Spleen (tissue), 7 donors: Measurements from ENCODE around the gene RPGRIP1L.

ENCODE experiments used
- POLR2AphosphoS5 ChIP-seq, 3 donors: sonication (generic); formaldehyde crosslinking; IDR thresholded peaks; one replicate each; pipeline ENCODE4 v1.5.1; 2017; ENCODE audit warnings: antibody characterized with exemption in 3 of 3
- TF ChIP-seq, protein P1 (sequence below), 11 experiments: fragments of 200-600 bp in 7 of 11; fragments of 450-650 bp in 4 of 11; sonication (generic) in 4 of 11; IDR thresholded peaks in 8 of 11; conservative IDR thresholded peaks in 3 of 11; 1 replicate in 7 of 11; 2 replicates in 4 of 11; pipeline versions ENCODE4 v1.4.0 to v1.8.0; 2016 to 2021; ENCODE audit warnings: antibody characterized with exemption in 11 of 11, inconsistent platforms in 4 of 11, mild to moderate bottlenecking in 1 of 11
- donor health status: DM: no; HTN: no; CAD: no; lungs with moderate emphysema.
- donor health status: DM: no; HTN: no; CAD: no.
- donor health status: DM: no; HTN: no; CAD: no.

DNA sequence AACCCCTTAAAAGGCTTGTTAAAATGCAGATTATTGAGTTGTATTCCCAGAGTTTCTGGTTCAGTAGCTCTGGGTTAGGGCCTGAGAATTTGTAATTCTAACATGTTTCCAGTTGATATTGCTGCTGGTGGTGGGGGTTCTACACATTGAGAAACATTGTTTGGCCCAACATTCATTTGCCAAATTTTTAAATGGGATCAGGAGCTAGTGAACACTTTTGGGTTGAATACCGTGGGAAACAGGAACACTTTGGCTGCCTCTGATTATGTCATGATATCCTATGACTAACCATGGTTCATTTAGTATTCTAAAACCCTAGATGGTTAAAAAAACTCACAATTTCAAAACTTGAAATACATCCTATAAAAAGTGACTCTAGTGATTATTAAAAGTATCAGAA is 89.3 kb downstream of the RPGRIP1L start:
- TF ChIP-seq, protein P1, sequence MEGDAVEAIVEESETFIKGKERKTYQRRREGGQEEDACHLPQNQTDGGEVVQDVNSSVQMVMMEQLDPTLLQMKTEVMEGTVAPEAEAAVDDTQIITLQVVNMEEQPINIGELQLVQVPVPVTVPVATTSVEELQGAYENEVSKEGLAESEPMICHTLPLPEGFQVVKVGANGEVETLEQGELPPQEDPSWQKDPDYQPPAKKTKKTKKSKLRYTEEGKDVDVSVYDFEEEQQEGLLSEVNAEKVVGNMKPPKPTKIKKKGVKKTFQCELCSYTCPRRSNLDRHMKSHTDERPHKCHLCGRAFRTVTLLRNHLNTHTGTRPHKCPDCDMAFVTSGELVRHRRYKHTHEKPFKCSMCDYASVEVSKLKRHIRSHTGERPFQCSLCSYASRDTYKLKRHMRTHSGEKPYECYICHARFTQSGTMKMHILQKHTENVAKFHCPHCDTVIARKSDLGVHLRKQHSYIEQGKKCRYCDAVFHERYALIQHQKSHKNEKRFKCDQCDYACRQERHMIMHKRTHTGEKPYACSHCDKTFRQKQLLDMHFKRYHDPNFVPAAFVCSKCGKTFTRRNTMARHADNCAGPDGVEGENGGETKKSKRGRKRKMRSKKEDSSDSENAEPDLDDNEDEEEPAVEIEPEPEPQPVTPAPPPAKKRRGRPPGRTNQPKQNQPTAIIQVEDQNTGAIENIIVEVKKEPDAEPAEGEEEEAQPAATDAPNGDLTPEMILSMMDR (IDR thresholded peaks at IDR 0.05 in 8 of 11, conservative IDR thresholded peaks at IDR 0.05 in 3 of 11), result no peak
- TF ChIP-seq POLR2AphosphoS5 (IDR thresholded peaks at IDR 0.05), result no peak
